Common myeloid progenitor, CD34-positive (primary cell): Measurements from ENCODE around the gene NR1D1. TPM values are rescaled to one million over a fixed set of nuclear protein-coding genes. Genes with fewer than 3 reads are reported as not detected.
"Not testable (repeated sequence)": the region's sequence is repeated elsewhere in the genome, so short reads cannot be mapped to it uniquely, and the experiment has no call there.

Experiments used
- CTCF ChIA-PET: fragments of 350-600 bp; sonication (Branson Sonifier 250); formaldehyde crosslinking; loops from one replicate; lab custom pipeline; 2021; ENCODE audit warnings: antibody characterized with exemption; lab: Charles Lee
- POLR2A ChIA-PET: fragments of 350-600 bp; sonication (Branson Sonifier 250); formaldehyde crosslinking; loops from one replicate; lab custom pipeline; 2021; ENCODE audit warnings: antibody characterized with exemption; lab: Charles Lee
- DNase-seq, 3 donors: peaks; one replicate each; pipeline versions ENCODE4 v3.0.0 to v3.0.0-alpha.2; 2013
- H3K27ac ChIP-seq, 2 experiments: 1 replicate in 1 of 2; 2 replicates in 1 of 2; pipeline ENCODE4 v1.7.0; 2013; ENCODE audit warnings: inconsistent platforms in 2 of 2, low read length in 2 of 2, mild to moderate bottlenecking in 2 of 2, low read depth in 1 of 2, moderate library complexity in 1 of 2; ENCODE audit not compliant: severe bottlenecking in 2 of 2, insufficient read depth in 1 of 2, poor library complexity in 1 of 2
- H3K27me3 ChIP-seq, 5 experiments: replicated peaks in 2 of 5; 1 replicate in 3 of 5; 2 replicates in 2 of 5; pipeline versions ENCODE4 v1.6.1 to v1.7.0; 2013; ENCODE audit warnings: low read length in 4 of 5, mild to moderate bottlenecking in 2 of 5, moderate library complexity in 2 of 5, inconsistent platforms in 1 of 5; ENCODE audit not compliant: insufficient read depth in 5 of 5, control insufficient read depth in 4 of 5
- H3K36me3 ChIP-seq, 4 experiments: 1 replicate in 2 of 4; 2 replicates in 2 of 4; pipeline versions ENCODE4 v1.6.1 to v1.7.0; 2013; ENCODE audit warnings: low read length in 3 of 4, control low read depth in 1 of 4, mild to moderate bottlenecking in 1 of 4; ENCODE audit not compliant: control insufficient read depth in 4 of 4, insufficient read depth in 4 of 4
- H3K4me1 ChIP-seq, 4 experiments: 1 replicate in 3 of 4; 2 replicates in 1 of 4; pipeline versions ENCODE4 v1.6.1 to v1.7.1; 2013; ENCODE audit warnings: low read length in 3 of 4, mild to moderate bottlenecking in 3 of 4, control low read depth in 1 of 4, inconsistent platforms in 1 of 4, moderate library complexity in 1 of 4; ENCODE audit not compliant: control insufficient read depth in 4 of 4, insufficient read depth in 4 of 4; ENCODE audit errors: control extremely low read depth in 1 of 4
- H3K4me3 ChIP-seq, 7 experiments: 1 replicate in 4 of 7; 2 replicates in 3 of 7; pipeline versions ENCODE4 v1.5.1 to v1.7.0; 2013; ENCODE audit warnings: mild to moderate bottlenecking in 7 of 7, low read length in 6 of 7, moderate library complexity in 6 of 7, inconsistent platforms in 2 of 7, low read depth in 2 of 7, control low read depth in 1 of 7; ENCODE audit not compliant: insufficient read depth in 4 of 7, control insufficient read depth in 1 of 7; ENCODE audit errors: extremely low read depth in 1 of 7
- H3K9me3 ChIP-seq, 5 experiments: 1 replicate in 4 of 5; 2 replicates in 1 of 5; pipeline versions ENCODE4 v1.6.1 to v1.7.1; 2013; ENCODE audit warnings: low read length in 4 of 5, mild to moderate bottlenecking in 2 of 5, inconsistent platforms in 1 of 5, low read depth in 1 of 5, moderate library complexity in 1 of 5; ENCODE audit not compliant: control insufficient read depth in 4 of 5, insufficient read depth in 2 of 5; ENCODE audit errors: control extremely low read depth in 1 of 5
- WGBS: methylation state at CpG from one replicate; pipeline ENCODE4 v1.1.5; 2013; ENCODE audit not compliant: insufficient coverage; 5-methylcytosine and 5-hydroxymethylcytosine counted together
- polyA plus RNA-seq: library from polyadenylated mRNA; unstranded; fragments of 120-200 nt; gene quantifications from one replicate; pipeline ENCODE4 v1.2.1, GENCODE V29; 2013

Gene NR1D1
- 2.5 TPM for polyA plus RNA-seq

DNA sequence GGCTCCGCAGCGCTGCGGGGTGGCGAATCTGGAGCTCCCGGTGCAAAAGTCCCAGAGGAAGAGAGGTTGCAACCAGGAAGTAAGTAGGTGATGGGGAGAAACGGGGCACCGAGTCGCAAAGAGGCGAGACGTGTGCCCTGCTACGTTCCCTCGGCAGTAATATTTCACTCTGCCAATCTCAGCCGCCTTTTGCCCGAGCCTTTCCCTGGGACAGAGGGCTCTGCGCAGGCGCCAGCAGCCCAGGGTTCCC lies at the start of gene NR1D1:
TSS of gene NR1D1 (minus strand) at position 171 of the 250 bp plus-strand sequence. CDS start 495 bp downstream, outside the sequence.
- ChIA-PET POLR2A (no interaction called here), CTCF (interaction anchor here (0.6 to 3.8 kb wide), 10 partner anchors 10 to 68 kb away, joined by 3 to 29 read pairs (median 6); no protein-coding TSS in a partner anchor)
- peaks cover 11 to 77% (median 64%) of the 10 kb centered on the region in 4 experiments for H3K4me1 ChIP-seq

DNA sequence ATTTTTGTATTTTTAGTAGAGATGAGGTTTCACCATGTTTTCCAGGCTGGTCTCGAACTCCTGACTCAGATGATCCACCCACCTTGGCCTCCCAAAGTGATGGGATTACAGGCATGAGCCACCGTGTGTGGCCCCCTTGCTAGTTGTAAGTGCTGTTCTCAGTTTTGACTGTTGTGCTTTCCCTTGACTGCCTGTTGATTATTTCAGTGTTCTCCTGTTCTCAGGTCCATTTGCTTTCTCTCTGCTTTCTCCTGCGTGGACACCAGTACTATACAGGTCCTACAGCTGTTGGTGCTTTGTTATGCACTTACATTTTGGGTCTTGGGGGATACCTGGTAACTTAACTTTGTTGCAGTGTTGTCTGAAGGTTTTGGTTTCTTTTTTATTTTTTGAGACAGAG lies 48.1 kb upstream of the NR1D1 start:
- POLR2A ChIA-PET, result interaction anchor here (0.6 to 1.1 kb wide), 2 partner anchors 30 to 182 kb away, joined by 3 to 4 read pairs; no protein-coding TSS in a partner anchor
- H3K36me3 ChIP-seq, result peaks cover 9 to 50% (median 31%) of the 10 kb centered on the region in 4 experiments
- 100% methylated on average over 2 of the region's 3 CpGs for whole genome bisulfite sequencing

More for the DNA sequence above, at the start of gene NR1D1:
- DNase-seq, result no peak
- Histone ChIP-seq H3K9me3 (no peaks in the 10 kb centered on the region), H3K4me3 (peak within 1 kb of the TSS; percentile 29 to 87 (median 71)), H3K27me3 (no peaks in the 10 kb centered on the region), H3K27ac (peak within 1 kb of the TSS; percentile 6 to 78), H3K36me3 (peaks cover 0 to 27% (median 11%) of the 10 kb centered on the region in 4 experiments)
- 0% methylated on average over 16 of the region's 16 CpGs for WGBS

DNA sequence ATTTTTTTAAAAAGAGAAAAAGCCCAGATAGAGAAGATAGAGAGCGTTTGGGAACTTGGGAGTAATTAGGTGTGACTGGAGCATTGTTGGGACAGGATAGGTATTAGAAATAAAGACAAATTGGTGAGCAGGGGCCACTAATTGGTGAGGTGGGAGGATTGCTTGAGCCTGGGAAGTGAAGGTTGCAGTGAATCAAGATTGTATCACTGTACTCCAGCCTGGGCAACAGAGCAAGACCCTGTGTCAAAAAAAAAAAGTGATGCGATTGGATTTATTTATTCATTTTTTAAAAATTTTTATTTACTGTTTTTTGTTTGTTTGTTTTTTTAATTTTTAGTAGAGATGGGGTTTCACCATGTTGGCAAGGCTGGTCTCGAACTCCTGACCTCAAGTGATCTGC lies 45.1 kb upstream of the NR1D1 start:
- H3K4me1 ChIP-seq, result peaks cover 2 to 10% (median 9%) of the 10 kb centered on the region in 4 experiments
- no peak overlapping the region for H3K4me3 ChIP-seq
- no peak for DNase-seq
- POLR2A ChIA-PET, result no interaction called here
- H3K27me3 ChIP-seq, result no peaks in the 10 kb centered on the region
- H3K27ac ChIP-seq, result no peak overlapping the region
- no peaks in the 10 kb centered on the region for H3K9me3 ChIP-seq
- WGBS, result 100% methylated on average over 2 of the region's 3 CpGs
- peaks cover 9 to 52% (median 39%) of the 10 kb centered on the region in 4 experiments for H3K36me3 ChIP-seq
- CTCF ChIA-PET, result no interaction called here

More for the DNA sequence above, 48.1 kb upstream of the NR1D1 start:
- CTCF ChIA-PET, result interaction anchor here (1.1 to 2.3 kb wide), 5 partner anchors 14 to 134 kb away, joined by 3 to 9 read pairs (median 4); partner anchors contain the start of gene CSF3
- DNase-seq, result no peak
- Histone ChIP-seq H3K4me3 (no peak overlapping the region), H3K4me1 (peaks cover 2 to 20% (median 13%) of the 10 kb centered on the region in 4 experiments), H3K27me3 (no peaks in the 10 kb centered on the region), H3K9me3 (no peaks in the 10 kb centered on the region), H3K27ac (no peak overlapping the region)

DNA sequence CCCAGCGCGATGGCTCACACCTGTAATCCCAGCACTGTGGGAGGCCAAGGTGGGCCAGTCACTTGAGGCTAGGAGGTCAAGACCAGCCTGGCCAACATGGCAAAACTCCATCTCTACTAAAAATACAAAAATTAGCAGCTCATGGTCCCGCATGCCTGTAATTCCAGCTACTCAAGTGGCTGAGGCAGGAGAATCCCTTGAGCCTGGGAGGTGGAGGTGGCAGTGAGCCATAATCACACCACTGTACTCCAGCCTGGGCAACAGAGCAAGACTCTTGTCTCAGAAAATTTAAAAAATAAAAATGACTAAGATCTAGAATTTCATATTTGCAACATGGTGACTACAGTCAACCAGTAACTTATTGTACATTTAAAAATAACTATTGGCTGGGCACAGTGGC lies 42.8 kb upstream of the NR1D1 start:
- not testable (repeated sequence) for DNase-seq, H3K27me3 ChIP-seq, H3K9me3 ChIP-seq, H3K4me3 ChIP-seq, H3K27ac ChIP-seq
- POLR2A ChIA-PET, result interaction anchor here (0.7 kb wide), 1 partner anchor 37 kb away, joined by 4 read pairs; no protein-coding TSS in a partner anchor
- CTCF ChIA-PET, result interaction anchor here (0.8 to 1.3 kb wide), 4 partner anchors 15 to 30 kb away, joined by 3 to 5 read pairs (median 4); no protein-coding TSS in a partner anchor
- peaks cover 7 to 31% (median 25%) of the 10 kb centered on the region in 4 experiments for H3K36me3 ChIP-seq
- WGBS, result 100% methylated on average over 1 of the region's 3 CpGs
- H3K4me1 ChIP-seq, result peaks cover 9 to 23% (median 18%) of the 10 kb centered on the region in 4 experiments

DNA sequence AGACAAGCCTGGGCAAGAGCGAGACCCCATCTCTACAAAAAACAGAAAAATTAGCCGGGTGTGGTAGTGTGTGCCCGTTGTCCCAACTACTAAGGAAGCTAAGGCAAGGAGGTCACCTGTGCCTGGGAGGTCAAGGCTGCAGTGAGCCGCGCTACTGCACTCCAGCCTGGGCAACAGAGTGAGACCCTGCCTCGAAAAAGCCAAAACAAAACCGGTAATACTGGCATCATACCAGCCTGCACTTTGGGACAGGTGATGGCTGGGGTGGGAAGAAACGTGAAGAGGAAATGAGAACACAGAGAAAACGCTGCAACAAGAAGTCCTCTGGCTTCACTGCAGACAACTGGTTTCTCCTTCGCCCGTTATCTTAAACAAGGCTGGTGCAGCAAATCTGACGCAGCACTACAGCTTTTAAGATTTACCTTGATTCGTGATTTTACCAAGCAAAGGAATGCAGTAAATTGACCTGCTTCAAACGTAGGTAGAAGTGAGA lies 39.2 kb upstream of the NR1D1 start:
- no peak for DNase-seq
- 20% methylated on average over 11 of the region's 14 CpGs for WGBS
- Histone ChIP-seq H3K4me3 (peak overlapping the region; percentile 13 to 93 (median 88)), H3K27me3 (no peaks in the 10 kb centered on the region), H3K36me3 (peaks cover under 1 to 34% (median 22%) of the 10 kb centered on the region in 4 experiments), H3K27ac (peak overlapping the region; percentile 83 to 89), H3K4me1 (peaks cover 9 to 23% (median 18%) of the 10 kb centered on the region in 4 experiments), H3K9me3 (no peaks in the 10 kb centered on the region)
- ChIA-PET CTCF (interaction anchor here (0.8 to 5.8 kb wide), 10 partner anchors 13 to 79 kb away, joined by 3 to 28 read pairs (median 3); no protein-coding TSS in a partner anchor), POLR2A (interaction anchor here (0.5 to 1.5 kb wide), 6 partner anchors 14 to 385 kb away, joined by 3 to 6 read pairs (median 5); partner anchors contain the start of gene MSL1)

DNA sequence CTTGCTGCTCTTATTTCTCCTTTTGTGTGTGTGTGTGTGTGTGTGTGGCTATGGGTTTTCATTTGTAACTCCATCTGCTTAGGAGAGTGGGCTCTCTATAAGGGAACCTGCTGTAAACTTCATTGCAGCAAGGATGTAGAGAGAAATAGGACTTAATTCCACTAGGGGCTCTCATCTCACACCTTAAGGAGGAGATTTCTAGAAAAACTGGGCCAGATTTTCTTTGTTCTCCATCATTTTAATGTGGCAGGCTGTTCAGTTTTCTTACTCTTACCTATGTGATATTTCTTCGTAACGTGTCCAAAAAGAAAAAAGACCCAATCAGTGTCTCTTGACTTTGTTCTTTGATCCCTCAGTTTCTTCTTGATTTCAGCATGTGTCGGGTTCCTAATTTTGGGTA lies 35.4 kb upstream of the NR1D1 start:
- H3K36me3 ChIP-seq, result peaks cover 14 to 55% (median 36%) of the 10 kb centered on the region in 4 experiments
- CTCF ChIA-PET, result interaction anchor here (1.0 to 5.8 kb wide), 4 partner anchors 12 to 23 kb away, joined by 3 to 29 read pairs (median 18); no protein-coding TSS in a partner anchor
- DNase-seq, result peak in 2 of 3 donors; percentile 38 to 52
- H3K27ac ChIP-seq, result no peak overlapping the region
- POLR2A ChIA-PET, result no interaction called here
- no peaks in the 10 kb centered on the region for H3K9me3 ChIP-seq
- no peaks in the 10 kb centered on the region for H3K27me3 ChIP-seq
- H3K4me3 ChIP-seq, result no peak overlapping the region
- 100% methylated on average over 1 of the region's 3 CpGs for WGBS
- peaks cover 8 to 14% (median 10%) of the 10 kb centered on the region in 4 experiments for H3K4me1 ChIP-seq

DNA sequence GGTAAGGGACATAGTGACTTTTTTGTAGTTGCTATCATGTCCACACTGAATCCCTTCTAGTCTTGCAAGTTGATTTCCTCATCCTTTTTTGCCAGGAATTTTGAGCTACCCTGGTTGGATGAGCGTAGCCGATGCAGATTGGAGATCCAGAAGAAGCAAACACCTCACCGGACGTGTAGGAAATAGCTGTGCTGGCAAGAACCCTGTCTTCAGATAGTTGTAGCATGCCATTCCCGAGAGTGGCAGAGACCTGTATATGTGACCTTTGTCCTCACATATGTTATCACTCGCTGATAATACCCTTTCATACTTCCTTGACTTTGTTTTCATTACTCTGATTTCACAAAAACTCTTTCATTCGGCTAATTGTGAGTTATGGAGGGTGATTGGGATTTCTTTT lies 33.8 kb upstream of the NR1D1 start:
- Histone ChIP-seq H3K27ac (peak overlapping the region in 1 of 2 experiments; percentile 28), H3K9me3 (no peaks in the 10 kb centered on the region), H3K4me3 (no peak overlapping the region), H3K27me3 (no peaks in the 10 kb centered on the region), H3K4me1 (peaks cover 0 to 9% (median 3%) of the 10 kb centered on the region in 4 experiments), H3K36me3 (peaks cover 16 to 71% (median 48%) of the 10 kb centered on the region in 4 experiments)
- 98% methylated on average over 4 of the region's 7 CpGs for WGBS
- POLR2A ChIA-PET, result interaction anchor here (1.2 to 1.4 kb wide), 2 partner anchors 11 to 20 kb away, joined by 3 to 4 read pairs; no protein-coding TSS in a partner anchor
- CTCF ChIA-PET, result interaction anchor here (0.7 to 3.8 kb wide), 7 partner anchors 8 to 61 kb away, joined by 3 to 29 read pairs (median 4); no protein-coding TSS in a partner anchor
- no peak for DNase-seq
